ENCODE measurements around the gene HTR2C. TPM values are rescaled to one million over a fixed set of nuclear protein-coding genes. Genes with fewer than 3 reads are reported as not detected.

The HTR2C gene
- total RNA-seq, 1 experiment from 2014 or later = 1.5 TPM

DNA sequence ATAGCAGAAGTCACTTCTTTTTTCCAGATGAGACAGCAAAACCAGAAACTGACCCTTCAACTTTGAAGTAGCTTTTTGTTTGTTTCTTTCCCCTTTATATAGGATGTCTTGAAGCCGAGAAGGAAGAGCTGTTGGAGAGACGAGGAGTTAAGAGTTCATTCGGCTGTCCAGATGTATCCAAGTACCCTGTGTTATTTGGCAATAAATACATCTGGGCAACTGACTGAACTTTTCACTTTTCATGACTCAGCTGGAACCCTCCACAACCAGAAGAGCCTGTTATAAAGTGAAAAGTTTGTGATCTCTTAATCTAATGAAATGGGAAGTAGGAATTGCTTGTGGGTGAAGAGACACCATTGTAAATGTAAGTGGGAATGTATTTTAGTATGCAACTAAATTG is 131.2 kb downstream of the HTR2C start:
- H2AFZ ChIP-seq (ENCODE audit: low read length) = no peak overlapping the region
- H4K8ac ChIP-seq (replicated peaks; ENCODE audit: insufficient read length, low read depth, low read length) = no peak overlapping the region
- no peaks in the 10 kb centered on the region for H3K9me3 ChIP-seq (ENCODE audit: control insufficient read depth, low read depth, low read length)
- no peak overlapping the region for H3T11ph ChIP-seq (ENCODE audit: low read length)
- H3K27me3 ChIP-seq (ENCODE audit: insufficient read depth, low read length) = no peaks in the 10 kb centered on the region
- no peak overlapping the region for H3K4me2 ChIP-seq (ENCODE audit: insufficient read depth, insufficient read length, low read length)
- Mint-ChIP-seq H3K4me3 (no peak overlapping the region), H3K4me1 (no peaks in the 10 kb centered on the region), H3K36me3 (ENCODE audit: insufficient read depth in 1 of 3, low read depth in 3 of 3) (no peaks in the 10 kb centered on the region), H3K27ac (no peak overlapping the region; a peak in 1 of 7 replicates), H3K27me3 (ENCODE audit: low read depth) (no peaks in the 10 kb centered on the region), H3K9me3 (no peaks in the 10 kb centered on the region)
- H3K4ac ChIP-seq (ENCODE audit: low read depth, low read length) = no peak overlapping the region
- no peak overlapping the region for H4K91ac ChIP-seq (ENCODE audit: insufficient read length, low read depth, low read length)
- DNase-seq = no peak
- no peaks in the 10 kb centered on the region for H3K79me2 ChIP-seq (ENCODE audit: insufficient read depth, low read length)
- no peak overlapping the region for H2BK5ac ChIP-seq (ENCODE audit: insufficient read length, low read length)
- H2BK15ac ChIP-seq (ENCODE audit: low read depth, low read length) = no peak overlapping the region
- no peak overlapping the region for H2BK20ac ChIP-seq (ENCODE audit: low read depth, low read length, poor library complexity, severe bottlenecking)
- H3K23me2 ChIP-seq (ENCODE audit: insufficient read length, low read depth, low read length, poor library complexity, severe bottlenecking) = no peaks in the 10 kb centered on the region
- no peak overlapping the region for H4K5ac ChIP-seq (ENCODE audit: insufficient read length, low read depth, low read length)
- H3K4me1 ChIP-seq (ENCODE audit: insufficient read depth, low read length) = no peaks in the 10 kb centered on the region; the same call in 1 of the 2 replicates
- TF ChIP-seq, protein P1, sequence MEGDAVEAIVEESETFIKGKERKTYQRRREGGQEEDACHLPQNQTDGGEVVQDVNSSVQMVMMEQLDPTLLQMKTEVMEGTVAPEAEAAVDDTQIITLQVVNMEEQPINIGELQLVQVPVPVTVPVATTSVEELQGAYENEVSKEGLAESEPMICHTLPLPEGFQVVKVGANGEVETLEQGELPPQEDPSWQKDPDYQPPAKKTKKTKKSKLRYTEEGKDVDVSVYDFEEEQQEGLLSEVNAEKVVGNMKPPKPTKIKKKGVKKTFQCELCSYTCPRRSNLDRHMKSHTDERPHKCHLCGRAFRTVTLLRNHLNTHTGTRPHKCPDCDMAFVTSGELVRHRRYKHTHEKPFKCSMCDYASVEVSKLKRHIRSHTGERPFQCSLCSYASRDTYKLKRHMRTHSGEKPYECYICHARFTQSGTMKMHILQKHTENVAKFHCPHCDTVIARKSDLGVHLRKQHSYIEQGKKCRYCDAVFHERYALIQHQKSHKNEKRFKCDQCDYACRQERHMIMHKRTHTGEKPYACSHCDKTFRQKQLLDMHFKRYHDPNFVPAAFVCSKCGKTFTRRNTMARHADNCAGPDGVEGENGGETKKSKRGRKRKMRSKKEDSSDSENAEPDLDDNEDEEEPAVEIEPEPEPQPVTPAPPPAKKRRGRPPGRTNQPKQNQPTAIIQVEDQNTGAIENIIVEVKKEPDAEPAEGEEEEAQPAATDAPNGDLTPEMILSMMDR (conservative IDR thresholded peaks at IDR 0.05) = no peak
- no peak overlapping the region for H3K18ac ChIP-seq (ENCODE audit: insufficient read length, low read depth, low read length)
- H3K56ac ChIP-seq (ENCODE audit: insufficient read length, low read depth, low read length) = no peak overlapping the region
- H2BK120ac ChIP-seq (ENCODE audit: low read depth, low read length, poor library complexity, severe bottlenecking) = no peak overlapping the region
- no peak overlapping the region for H2BK12ac ChIP-seq (ENCODE audit: insufficient read length, low read depth, low read length)
- H3K79me1 ChIP-seq (ENCODE audit: insufficient read depth, low read depth, low read length, poor library complexity, severe bottlenecking) = no peaks in the 10 kb centered on the region
- H3K23ac ChIP-seq (ENCODE audit: insufficient read length, low read depth, low read length) = no peak overlapping the region
- no peak overlapping the region for H3K9ac ChIP-seq (ENCODE audit: extremely low read depth, insufficient read length, low read length)
- no peak overlapping the region for H3K14ac ChIP-seq (ENCODE audit: insufficient read depth, low read length)
- H3K27ac ChIP-seq (ENCODE audit: insufficient read length, low read depth, low read length) = no peak overlapping the region
- no CpG with 5 or more reads among the region's 3 CpGs for WGBS (ENCODE audit: extremely low coverage, insufficient read length, low lambda C conversion rate)
- H2AK5ac ChIP-seq (ENCODE audit: insufficient read length, low read length) = no peak overlapping the region
- no peaks in the 10 kb centered on the region for H4K20me1 ChIP-seq (ENCODE audit: control insufficient read depth, insufficient read depth, insufficient read length)

All from H9 (cell line).